Sciatic nerve (tissue), 2 donors: ENCODE data around the gene COTL1. TPM values are rescaled to one million over a fixed set of nuclear protein-coding genes. Genes with fewer than 3 reads are reported as not detected.
"Not testable (repeated sequence)": the region's sequence is repeated elsewhere in the genome, so short reads cannot be mapped to it uniquely, and the experiment has no call there.

Experiments
- ATAC-seq: fragments of 200-7000 bp; cut with Tn5 transposase; one replicate; pipeline ENCODE4 v1.9.1; 2020; ENCODE audit warnings: mild to moderate bottlenecking, moderate library complexity
- DNase-seq: peaks from one replicate; pipeline ENCODE4 v3.0.0-alpha.2; 2020; ENCODE audit warnings: low spot score
- intact Hi-C: fragments of 100-400 bp; cut with DNase I; formaldehyde crosslinking; loops from one replicate; pipeline ENCODE4 v1.14.2; 2022
- total RNA-seq: library from RNA; stranded (reverse); fragmentation: NEBNext Ultra II Directional; extraction: Animal tissue kit (Norgen Biotek cat#: 25700); gene quantifications from one replicate; pipeline ENCODE4 v1.2.1, GENCODE V29; 2021
- donor health status: DM: no; HTN: no; CAD: no.
- donor health status: DM: no; HTN: no; CAD: no.

COTL1 gene
- total RNA-seq, 1 donor from 2014 or later = 77.9 TPM

DNA sequence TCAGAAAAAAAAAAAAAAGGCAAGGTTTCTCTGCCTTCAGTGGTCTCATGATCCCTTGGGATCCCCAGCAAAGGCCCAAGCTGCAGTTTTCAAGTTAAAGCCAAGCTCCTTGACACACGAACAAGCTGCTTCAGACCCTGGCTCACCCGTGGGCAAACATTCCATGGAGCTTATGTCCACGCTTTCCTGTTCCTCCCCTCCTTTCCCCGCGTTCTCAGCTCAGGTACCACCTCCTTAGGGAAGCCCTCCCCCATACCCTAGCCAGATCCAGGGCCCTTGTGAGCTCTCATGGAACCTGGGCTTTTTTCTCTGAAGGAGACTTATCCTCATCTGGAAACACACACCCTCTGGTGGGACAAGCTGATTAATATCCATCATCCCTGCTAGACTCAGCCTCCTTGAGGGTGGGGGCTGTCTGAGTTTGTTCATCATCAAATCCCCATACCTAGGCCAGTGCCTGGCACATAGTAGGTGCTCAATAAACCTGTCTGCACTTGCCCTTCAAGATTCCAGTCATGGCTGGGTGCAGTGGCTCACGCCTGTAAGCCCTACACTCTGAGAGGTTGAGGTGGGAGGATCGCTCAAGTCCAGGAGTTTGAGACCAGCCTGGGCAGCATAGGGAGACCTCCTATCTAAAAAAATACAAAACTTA lies 54.7 kb downstream of the COTL1 start:
- DNase-seq (no peak), ATAC-seq (no peak)
- intact Hi-C loops = no loop called here

DNA sequence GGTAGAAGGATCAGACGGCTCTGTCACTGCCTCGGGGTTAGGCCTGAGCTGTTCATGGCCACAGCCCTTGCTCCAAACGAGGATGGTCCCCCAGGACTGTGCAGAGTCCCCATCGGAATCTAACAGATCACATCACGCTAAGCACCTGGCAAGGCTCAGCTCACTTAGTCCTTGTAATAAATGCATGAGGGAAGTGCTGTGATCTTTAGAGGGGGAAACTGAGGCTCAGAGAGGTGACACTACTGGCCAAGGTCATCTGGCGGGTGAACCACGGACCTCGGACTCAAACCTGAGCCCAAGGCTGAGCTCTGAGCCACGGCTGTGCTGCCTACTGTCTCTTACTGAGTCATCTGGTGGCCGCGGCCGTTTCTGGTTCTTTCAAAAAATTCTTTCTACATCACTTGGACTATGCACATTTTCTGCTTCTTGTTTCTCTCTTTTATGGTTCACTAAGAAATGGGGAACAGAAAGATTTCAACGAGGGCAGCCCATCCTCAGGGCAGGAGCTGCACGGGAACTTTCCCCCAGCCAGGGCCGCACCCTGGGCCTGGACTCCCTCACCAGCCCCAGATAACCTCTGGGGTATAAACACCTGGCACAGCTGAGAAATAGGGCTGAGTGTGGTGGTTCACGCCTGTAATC lies 55.6 kb downstream of the COTL1 start:
- ATAC-seq (peak; percentile 28), DNase-seq (no peak)
- intact Hi-C loops = no loop called here

DNA sequence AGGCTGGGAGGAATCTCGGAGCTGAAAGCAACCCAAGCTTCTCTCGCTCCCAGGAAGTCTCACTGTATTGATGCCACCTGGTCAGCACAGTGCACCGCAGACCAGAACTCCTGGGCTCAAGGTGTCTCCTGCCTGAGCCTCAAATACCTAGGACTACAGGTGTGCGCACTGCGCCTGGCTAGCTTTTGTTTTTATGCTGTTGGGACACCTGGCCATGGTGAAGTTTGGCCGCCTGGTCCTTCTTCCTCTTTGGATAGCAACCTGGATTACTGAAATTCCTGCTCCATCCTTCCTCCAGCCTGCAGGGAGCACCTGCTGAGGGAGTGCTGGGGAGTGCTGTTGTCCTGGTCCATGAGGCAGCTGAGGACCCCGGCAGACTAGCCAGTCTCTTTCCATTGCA lies 56.6 kb downstream of the COTL1 start:
- intact Hi-C loops = no loop called here
- ATAC-seq (no peak), DNase-seq (no peak)

DNA sequence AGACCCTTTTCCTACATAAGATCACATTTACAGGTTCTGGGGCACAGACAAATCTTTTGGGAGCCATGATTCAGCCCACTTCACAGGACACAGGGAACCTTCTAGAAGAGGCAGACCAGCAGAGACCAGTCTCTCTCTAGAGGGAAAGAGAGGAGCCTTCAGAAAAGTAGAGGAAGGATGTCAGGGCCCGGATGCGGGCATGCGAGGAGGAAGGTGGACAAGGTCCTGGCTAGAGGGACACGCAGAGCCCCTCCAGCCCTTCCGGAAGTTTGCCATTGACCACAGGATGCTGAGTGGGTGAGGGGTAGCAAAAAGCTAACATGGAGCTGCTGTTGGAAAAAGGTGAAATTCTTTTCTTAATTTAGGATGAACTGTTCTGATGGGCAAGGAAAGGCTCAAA lies 57.6 kb downstream of the COTL1 start:
- intact Hi-C loops = no loop called here
- ATAC-seq (no peak), DNase-seq (no peak)

DNA sequence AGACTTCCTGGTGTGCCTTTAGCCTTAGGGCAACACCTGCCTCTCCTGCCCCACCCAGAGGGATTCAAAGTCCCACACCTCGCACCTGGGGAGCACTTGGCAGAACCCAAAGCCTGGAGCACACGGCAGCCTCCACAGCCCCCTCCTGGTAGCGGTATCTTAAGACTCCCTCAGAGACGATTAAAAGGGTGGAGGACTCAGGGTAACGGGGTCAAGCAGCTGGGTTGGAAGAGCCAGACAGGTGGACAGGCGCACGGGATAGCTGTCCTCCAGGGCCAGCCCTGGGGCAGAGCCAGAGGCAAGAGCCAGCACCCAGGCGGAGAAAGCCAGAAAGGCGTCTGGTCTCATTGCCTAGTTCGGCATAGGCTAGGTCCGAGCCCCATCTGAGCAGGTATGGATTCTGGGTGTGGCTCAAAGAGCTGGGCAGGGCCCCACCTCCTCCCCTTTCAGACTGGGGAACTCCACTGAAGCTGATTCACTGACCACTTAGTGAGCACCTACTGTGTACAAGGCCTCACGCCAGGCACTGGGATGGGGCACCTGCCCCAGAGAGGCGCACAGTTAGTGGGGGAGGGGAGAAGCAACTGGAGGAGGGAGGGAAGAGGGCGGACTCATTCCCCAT lies 58.5 kb downstream of the COTL1 start:
- no peak for ATAC-seq
- intact Hi-C loops = no loop called here
- no peak for DNase-seq

DNA sequence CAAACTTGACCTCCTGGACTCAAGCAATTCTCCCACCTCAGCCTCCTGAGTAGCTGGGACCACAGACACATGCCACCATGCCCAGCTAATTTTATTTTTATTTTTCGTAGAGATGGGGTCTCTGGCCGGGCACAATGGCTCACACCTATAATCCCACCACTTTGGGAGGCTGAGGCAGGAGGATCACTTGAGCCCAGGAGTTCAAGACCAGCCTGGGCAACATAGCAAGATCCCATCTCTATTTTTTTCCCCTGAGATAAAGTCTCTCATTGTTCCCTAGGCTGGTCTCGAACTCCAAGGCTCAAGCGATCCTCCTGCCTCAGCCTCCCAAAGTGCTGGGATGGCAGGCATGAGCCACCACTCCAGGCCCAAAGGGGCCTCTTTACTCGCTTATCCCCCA lies 59.0 kb downstream of the COTL1 start:
- DNase-seq, intact Hi-C loops, ATAC-seq: not testable (repeated sequence)

DNA sequence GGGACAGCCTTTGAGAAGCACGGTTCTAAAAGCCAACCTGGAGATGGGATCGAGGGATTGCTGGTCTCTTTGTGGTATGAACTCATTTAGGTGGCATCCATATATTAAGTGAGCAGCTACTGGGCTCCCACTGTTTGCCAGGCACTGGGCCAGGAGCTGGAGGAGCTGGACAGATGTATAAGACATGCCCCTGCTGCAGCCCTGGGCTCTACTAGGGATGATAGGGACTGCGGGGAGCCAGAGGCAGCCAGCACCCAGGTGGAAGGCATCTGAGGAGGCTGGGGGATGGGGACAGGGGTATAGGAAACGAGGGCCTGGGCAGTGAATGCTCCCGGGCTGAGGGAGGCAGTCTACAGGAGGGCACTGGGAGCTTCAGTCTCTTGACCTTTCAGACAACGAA lies 60.4 kb downstream of the COTL1 start:
- no peak for DNase-seq
- intact Hi-C loops = no loop called here
- ATAC-seq = no peak

DNA sequence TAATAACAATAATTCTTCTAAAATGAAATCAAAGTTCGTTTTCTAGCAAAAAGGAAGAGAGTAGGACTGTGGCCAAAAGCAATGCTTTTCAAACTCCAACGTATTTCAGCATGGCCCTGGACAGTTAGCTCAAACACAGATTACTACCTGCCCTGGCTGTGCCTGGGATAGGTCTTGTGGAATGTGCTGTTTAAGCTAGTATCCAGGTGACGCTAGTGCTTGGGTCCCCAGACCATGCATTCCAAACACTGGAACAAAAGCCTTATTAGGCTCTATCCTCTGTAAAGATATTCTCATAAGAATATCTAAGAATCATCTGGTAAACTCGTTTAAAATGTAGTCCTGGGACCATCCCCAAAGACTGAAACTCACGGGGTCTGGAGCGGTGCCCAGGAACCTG lies 60.8 kb downstream of the COTL1 start:
- intact Hi-C loops = no loop called here
- DNase-seq (no peak), ATAC-seq (no peak)

DNA sequence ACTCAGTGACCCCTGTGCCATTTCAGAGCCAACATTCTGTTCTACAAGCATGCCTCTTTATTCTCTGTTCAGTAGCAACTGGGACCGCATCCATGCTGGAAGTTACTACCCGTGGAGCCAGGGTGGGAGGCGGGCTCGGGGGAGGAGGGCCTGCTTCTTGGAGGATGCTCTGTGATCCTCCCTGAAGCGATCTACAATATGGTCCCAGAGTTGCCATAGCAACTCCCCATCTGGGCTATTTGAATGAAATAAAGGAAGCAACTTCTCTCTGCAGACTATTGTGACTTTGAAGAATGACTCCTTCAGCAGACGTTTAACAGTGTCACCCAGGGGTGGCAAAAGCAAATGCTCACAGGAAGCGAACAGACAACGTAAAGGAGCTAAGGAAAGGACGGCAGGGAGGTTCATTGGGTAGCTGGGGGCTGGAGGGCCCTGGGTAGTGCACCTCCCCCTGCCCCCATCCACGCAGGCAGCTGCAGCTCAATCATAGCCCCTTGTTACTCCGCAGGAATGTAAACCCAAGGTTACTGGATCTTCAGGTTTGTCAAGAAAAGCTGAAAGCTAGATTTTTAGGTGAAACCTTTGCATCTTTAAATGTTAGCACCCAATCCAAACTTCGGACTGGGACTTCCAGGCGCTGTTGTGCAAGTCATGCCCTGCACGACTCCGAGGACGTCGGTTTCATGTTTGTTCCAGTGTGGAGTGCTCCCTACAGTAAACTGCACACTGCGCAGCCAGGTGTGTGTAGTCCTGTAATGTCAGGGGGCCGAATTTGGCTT lies 62.3 kb downstream of the COTL1 start:
- ATAC-seq = no peak
- intact Hi-C loops = no loop called here
- no peak for DNase-seq

DNA sequence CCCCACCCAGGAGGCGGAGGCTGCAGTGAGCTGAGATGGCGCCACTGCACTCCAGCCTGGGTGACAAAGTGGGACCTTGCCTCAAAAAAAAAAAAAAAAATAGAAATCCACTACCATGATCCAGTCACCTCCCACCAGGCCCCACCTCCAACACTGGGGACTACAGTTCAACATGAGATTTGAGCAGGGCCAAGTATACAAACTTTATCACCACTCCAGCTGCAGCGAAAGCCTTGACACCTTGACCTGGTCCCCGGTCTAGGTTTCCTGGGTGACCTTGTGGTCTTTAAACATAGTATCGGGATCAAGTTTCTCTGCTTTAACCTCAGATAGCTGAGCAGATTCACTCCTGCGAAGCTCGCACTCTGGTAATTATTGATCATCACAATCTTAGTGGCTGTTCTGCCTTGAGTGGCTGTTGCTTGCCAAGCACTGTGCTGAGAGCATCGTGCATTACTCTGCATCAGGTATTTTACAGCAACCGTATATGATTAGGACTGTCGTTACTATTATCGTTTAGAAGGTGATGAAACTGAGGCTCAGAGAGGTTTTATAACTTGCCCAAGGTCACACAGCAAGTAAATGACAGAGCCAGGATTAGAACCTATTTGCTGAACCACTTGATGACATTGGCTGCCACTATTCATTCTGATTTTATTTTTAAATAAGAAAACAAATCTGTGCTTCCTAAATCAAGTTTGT lies 63.1 kb downstream of the COTL1 start:
- DNase-seq = no peak
- intact Hi-C loops = no loop called here
- no peak for ATAC-seq

DNA sequence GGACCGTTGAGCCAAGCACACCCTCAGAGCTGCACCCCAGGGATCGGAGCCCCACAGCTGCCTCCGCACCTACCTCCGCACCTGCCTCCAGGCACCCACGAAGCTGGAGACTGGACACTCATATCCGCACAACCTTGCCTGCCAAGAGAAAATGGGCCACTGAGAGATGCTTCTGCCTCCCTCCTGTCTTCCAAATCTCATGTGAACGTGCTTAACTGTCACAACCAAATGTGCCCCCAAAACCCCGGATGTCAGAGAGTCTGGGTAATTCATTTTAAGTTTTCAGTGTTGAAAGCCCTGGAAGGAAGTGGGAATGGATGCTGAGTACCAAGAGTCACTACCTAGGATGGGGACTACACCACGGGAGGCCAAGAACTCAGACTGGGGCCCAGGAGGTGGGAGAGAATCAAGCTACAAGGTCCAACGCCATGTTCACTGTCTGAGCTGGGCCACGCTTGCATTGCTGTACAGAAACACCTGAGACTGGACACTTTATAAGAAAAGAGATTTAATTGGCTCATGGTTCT lies 63.9 kb downstream of the COTL1 start:
- DNase-seq = no peak
- ATAC-seq = no peak
- intact Hi-C loops = no loop called here

DNA sequence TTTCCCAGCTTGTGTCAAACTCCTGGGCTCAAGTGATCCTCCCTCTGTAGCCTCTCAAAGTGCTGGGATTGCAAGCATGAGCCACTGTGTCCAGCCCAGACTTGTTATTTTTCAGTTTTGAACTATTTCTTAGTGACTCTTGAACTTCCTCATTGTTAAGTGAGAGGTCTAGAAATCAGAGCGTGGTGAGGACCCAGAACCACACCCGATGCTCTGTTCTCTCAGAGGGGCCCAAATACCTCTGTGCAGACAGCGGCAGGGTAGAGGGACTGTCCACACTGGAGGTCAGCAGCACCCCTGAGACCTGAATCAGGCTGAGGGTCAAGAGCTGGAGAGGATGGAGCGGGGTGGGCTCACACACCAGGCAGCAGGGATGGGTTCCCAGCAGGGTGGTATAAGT lies 65.7 kb downstream of the COTL1 start:
- DNase-seq (no peak), ATAC-seq (no peak)
- intact Hi-C loops = no loop called here

DNA sequence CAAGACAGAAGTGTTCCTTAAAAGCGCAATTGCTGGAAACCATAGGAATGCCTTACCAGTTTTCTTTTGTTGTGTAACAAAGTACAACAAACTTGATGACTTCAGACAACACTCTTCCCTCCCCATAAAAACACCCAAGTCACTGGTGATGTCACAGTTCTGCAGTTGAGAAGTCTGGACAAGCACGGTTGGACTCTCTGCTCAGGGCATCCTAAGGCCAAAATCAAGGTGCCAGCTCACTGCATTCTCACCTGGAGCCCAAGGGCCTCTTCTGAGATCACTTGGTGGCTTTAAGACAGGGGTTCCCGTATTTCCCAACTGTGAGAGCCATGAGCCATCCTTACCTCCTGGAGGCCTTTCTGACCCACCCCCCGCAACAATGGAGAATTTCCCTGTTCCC lies 67.8 kb downstream of the COTL1 start:
- intact Hi-C loops = no loop called here

DNA sequence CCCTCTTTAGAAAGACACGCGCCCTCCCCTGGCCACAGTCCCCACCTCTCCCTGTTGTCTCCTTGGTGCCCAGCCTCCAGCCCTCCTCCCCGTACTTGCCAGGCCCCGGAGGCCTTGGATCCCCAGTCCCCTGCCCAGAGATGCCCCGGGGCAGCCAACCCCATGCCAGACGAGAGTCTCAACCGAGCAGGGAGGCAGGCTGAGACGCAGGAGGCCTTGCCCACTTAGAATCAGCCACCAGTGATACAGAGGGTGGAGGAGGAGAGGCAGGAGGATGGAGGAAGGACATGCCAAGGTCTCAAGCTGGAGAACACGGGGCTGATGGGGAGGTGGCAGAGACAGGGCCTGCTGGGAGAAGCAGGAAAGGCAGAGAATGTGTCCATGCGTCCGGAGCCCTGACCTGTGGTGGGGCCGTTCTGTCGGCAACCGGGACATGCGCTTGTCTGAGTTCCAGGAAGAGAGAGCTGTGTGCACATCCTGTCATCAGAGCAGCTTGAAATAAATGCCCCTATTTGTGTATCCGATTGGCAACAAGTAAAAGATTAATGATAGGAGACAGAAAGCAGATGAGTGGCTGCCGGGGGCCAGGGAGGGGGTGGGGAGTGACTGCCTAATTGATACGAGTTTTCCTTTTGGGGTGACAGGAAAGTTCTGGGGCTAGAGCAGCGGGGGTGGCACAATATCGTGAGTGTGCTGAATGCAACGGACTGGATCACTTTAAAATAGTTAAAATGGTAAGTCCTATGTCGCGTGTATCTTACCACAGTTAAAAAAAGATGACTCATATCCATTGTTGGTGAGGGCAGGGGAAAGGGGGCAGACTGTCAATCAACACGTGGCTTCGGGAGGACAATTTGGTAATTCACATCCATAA lies 68.7 kb downstream of the COTL1 start:
- intact Hi-C loops = no loop called here
- DNase-seq (no peak), ATAC-seq (peak; percentile 40)

More for the DNA sequence above, 67.8 kb downstream of the COTL1 start:
- DNase-seq (no peak), ATAC-seq (no peak)

DNA sequence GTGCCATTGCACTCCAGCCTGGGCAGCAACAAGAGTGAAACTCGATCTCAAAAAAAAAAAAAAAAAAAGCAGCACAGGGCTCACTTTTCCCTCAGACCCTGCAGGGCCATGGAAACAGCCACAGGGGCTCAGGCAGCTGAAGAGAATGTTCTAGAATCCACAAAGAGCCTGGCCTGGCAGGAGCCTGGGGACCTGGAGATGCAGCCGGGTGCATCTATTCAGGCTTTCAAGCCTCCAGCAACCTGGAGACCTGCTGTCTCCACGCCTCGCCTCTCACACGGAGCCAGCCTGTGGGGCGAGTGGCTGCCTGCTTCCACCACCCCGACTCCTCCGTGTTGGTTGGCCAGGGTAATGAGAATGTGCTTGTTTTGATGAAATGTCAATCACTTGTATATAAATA lies 69.4 kb downstream of the COTL1 start:
- DNase-seq (no peak), ATAC-seq (no peak)
- intact Hi-C loops = no loop called here

DNA sequence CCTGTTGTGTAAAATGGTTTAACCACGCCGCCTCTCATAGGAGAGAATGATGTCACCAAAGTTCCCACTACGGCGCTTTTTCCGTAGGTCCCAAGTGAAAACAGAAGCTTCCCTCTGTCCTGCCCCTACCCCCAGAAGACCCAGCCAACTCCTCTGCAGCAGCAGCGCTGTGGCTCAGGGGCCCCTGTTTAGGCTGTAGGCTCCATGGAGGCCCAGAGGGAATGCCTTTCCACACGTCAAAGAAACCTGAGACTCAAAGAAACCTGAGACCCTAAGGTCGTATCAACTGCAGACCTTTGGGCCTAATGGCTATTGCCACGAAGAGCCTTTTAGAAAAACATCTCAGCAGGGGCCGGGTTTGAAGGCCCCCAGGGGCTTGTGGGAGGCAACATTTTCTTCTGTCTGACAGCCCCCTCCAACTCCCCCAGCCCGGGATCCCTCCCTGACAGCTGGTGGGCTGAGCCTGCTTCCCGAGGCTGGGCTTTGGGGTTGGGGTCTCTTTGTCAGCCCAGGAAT lies 70.3 kb downstream of the COTL1 start:
- ATAC-seq (no peak), DNase-seq (no peak)
- intact Hi-C loops = no loop called here

DNA sequence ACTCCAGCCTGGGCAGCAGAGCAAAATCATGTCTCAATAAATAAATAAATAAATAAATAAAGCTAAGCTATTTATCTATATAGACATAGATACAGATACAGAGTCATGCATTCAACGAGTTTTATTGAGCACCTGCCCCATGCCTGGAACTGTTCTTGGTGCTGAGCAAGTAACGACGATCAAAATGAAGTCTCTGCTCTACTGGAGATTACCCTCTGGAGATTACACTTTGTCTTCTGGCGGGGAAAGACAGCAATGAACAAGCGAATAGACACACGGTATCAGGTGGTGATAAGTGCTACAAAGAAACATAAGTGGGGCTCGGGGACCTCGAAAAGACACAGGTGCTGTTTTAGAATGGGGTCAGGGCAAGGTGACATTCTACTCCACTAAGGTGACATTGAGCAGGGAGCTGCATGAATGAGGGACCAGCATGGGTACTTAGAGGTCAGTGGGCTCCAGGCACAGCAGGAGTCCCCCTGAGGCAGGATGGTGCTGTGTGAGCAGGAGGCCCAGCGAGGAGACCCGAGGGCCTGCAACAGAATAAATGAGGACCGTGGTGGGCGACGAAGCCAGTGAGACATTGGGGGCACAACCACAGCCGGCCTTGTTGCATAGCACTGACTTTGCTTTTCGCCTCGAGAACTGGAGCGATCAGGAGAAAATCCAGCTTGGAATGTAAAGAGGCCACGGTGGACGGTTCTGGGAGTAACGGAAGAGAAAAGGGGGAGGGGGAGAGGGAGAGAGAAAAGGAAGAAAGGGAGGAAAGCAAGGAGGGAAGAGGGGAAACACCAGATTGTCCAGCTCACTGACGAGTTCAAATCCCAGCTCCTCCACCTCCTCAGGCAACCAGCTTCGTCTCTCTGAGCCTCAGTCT lies 71.0 kb downstream of the COTL1 start:
- no peak for DNase-seq
- intact Hi-C loops = no loop called here
- no peak for ATAC-seq
